T-helper 1 cell (primary cell): ENCODE measurements around the gene UTP15.
A peak's percentile ranks its signal among the peaks of the same experiment; 100 is the strongest.

Experiments
- DNase-seq, 5 donors: peaks; one replicate each; pipeline ENCODE4 v3.0.0-alpha.2; 2012 to 2020

The UTP15 gene

GRCh38 chr5:73624888-73625287 lies 59.3 kb downstream of the UTP15 start:
- no peak for DNase-seq

GRCh38 chr5:73625372-73625943 lies 59.9 kb downstream of the UTP15 start:
- no peak for DNase-seq

GRCh38 chr5:73625944-73626811 lies 60.6 kb downstream of the UTP15 start, which contains the start of gene ARHGEF28:
Gene ARHGEF28 (plus strand): TSS chr5:73626196. CDS start chr5:73684852, 58,656 bp downstream.
- DNase-seq, result peak in 1 of 5 donors; percentile 18

- DNase-seq, result no peak
Observed at GRCh38 chr5:73626814-73627313, 61.3 kb downstream of the UTP15 start.

GRCh38 chr5:73629456-73629855 lies 63.9 kb downstream of the UTP15 start:
- DNase-seq, result no peak

- no peak for DNase-seq
Observed at GRCh38 chr5:73630765-73631164, 65.2 kb downstream of the UTP15 start.

GRCh38 chr5:73631500-73631899 lies 66.0 kb downstream of the UTP15 start:
- DNase-seq, result no peak
